SK-N-SH (cell line): Measurements from ENCODE around the gene STK32A. TPM values are rescaled to one million over a fixed set of nuclear protein-coding genes. Genes with fewer than 3 reads are reported as not detected.

Experiments
- CTCF ChIA-PET: fragments of 300-600, 350-600 bp; formaldehyde crosslinking; extraction: SDS; loops from one replicate; lab custom pipeline; 2021; lab: Yijun Ruan, JAX
- POLR2A ChIA-PET: fragments of 350-600 bp; sonication (Branson Sonifier 250); formaldehyde crosslinking; extraction: SDS; loops from one replicate; lab custom pipeline; 2020; ENCODE audit warnings: antibody characterized with exemption, inconsistent platforms; lab: Yijun Ruan, JAX
- DNase-seq: peaks from one replicate; pipeline ENCODE4 v3.0.0; 2012
- H2AFZ ChIP-seq: fragments of 200-600 bp; sonication (generic); 2 replicates; pipeline ENCODE4 v1.8.1; 2016; ENCODE audit warnings: antibody characterized with exemption, mild to moderate bottlenecking, low read depth
- H3F3A ChIP-seq: fragments of 200-600 bp; sonication (generic); replicated peaks from 2 replicates; pipeline ENCODE3; 2016; ENCODE audit warnings: antibody characterized with exemption, mild to moderate bottlenecking; ENCODE audit not compliant: insufficient read depth
- H3K27ac ChIP-seq, 2 experiments: fragments of 200-500 bp in 1 of 2; fragments of 200-600 bp in 1 of 2; sonication (Bioruptor generic) in 1 of 2; sonication (generic), shearing (Covaris generic) in 1 of 2; 2 replicates each; pipeline versions ENCODE4 v1.5.1 to v1.6.1; 2014 to 2016; ENCODE audit warnings: low read depth in 2 of 2, inconsistent platforms in 1 of 2, low read length in 1 of 2, mild to moderate bottlenecking in 1 of 2, mixed read lengths in 1 of 2
- H3K27me3 ChIP-seq: fragments of 200-600 bp; sonication (generic), shearing (Covaris generic); 2 replicates; pipeline ENCODE4 v1.6.1; 2016; ENCODE audit warnings: mixed run types; ENCODE audit not compliant: insufficient read depth
- H3K36me3 ChIP-seq, 2 experiments: fragments of 200-500 bp in 1 of 2; fragments of 200-600 bp in 1 of 2; sonication (Bioruptor generic) in 1 of 2; sonication (generic) in 1 of 2; replicated peaks in 1 of 2; 2 replicates each; pipeline versions ENCODE3 to v1.5.1; 2014 to 2016; ENCODE audit warnings: low read length in 1 of 2, mild to moderate bottlenecking in 1 of 2; ENCODE audit not compliant: insufficient read depth in 2 of 2, control insufficient read depth in 1 of 2
- H3K4me1 ChIP-seq, 2 experiments: fragments of 200-500 bp in 1 of 2; fragments of 200-600 bp in 1 of 2; sonication (Bioruptor generic) in 1 of 2; sonication (generic), shearing (Covaris generic) in 1 of 2; 2 replicates each; pipeline versions ENCODE4 v1.5.1 to v1.6.1; 2014 to 2016; ENCODE audit warnings: low read depth in 1 of 2, low read length in 1 of 2, mixed run types in 1 of 2; ENCODE audit not compliant: insufficient read depth in 2 of 2, control insufficient read depth in 1 of 2
- H3K4me2 ChIP-seq: fragments of 200-600 bp; sonication (generic), shearing (Covaris generic); 2 replicates; pipeline ENCODE4 v1.6.1; 2017; ENCODE audit warnings: mixed run types
- H3K4me3 ChIP-seq, 2 experiments: fragments of 200-500 bp in 1 of 2; fragments of 200-600 bp in 1 of 2; sonication (Bioruptor generic) in 1 of 2; sonication (generic), shearing (Covaris generic) in 1 of 2; 2 replicates each; pipeline versions ENCODE4 v1.5.1 to v1.8.1; 2014 to 2016; ENCODE audit warnings: low read depth in 2 of 2, inconsistent platforms in 1 of 2, low read length in 1 of 2, mild to moderate bottlenecking in 1 of 2, mixed read lengths in 1 of 2, moderate library complexity in 1 of 2
- H3K79me2 ChIP-seq: fragments of 200-600 bp; sonication (generic); 2 replicates; pipeline ENCODE4 v1.8.1; 2017; ENCODE audit warnings: mild to moderate bottlenecking; ENCODE audit not compliant: insufficient read depth
- H3K9ac ChIP-seq: fragments of 200-600 bp; sonication (generic); 2 replicates; pipeline ENCODE4 v1.6.1; 2017; ENCODE audit warnings: mixed run types
- H3K9me2 ChIP-seq: fragments of 200-600 bp; sonication (generic); 2 replicates; pipeline ENCODE4 v1.6.1; 2017; ENCODE audit warnings: mixed run types
- H3K9me3 ChIP-seq: fragments of 200-600 bp; sonication (generic); 2 replicates; pipeline ENCODE4 v1.6.1; 2017; ENCODE audit warnings: mixed run types, mild to moderate bottlenecking, moderate library complexity
- H4K20me1 ChIP-seq: fragments of 200-600 bp; sonication (generic); 2 replicates; pipeline ENCODE4 v1.6.1; 2017; ENCODE audit warnings: mild to moderate bottlenecking, mixed run types; ENCODE audit not compliant: insufficient read depth
- FOSL2 ChIP-seq: IDR thresholded peaks from 2 replicates; pipeline ENCODE4 v1.4.0; 2012; ENCODE audit warnings: low read depth, mild to moderate bottlenecking, moderate library complexity, borderline replicate concordance
- FOXJ3 ChIP-seq: sonication (generic); formaldehyde crosslinking; IDR thresholded peaks from 2 replicates; pipeline ENCODE4 v1.5.1; 2020; ENCODE audit warnings: mild to moderate bottlenecking, missing genetic modification reagents
- GATA2 ChIP-seq: sonication (generic); formaldehyde crosslinking; IDR thresholded peaks from 2 replicates; pipeline ENCODE4 v1.5.0; 2020; ENCODE audit warnings: mild to moderate bottlenecking, missing genetic modification reagents
- IRF3 ChIP-seq: fragments of 150-350 bp; IDR thresholded peaks from 2 replicates; pipeline ENCODE4 v1.6.1; 2016; ENCODE audit warnings: mild to moderate bottlenecking, low read depth, low read length
- JUND ChIP-seq: IDR thresholded peaks from 2 replicates; pipeline ENCODE4 v1.4.0; 2012
- PBX3 ChIP-seq: IDR thresholded peaks from 2 replicates; pipeline ENCODE4; 2012
- RAD21 ChIP-seq: IDR thresholded peaks from 2 replicates; pipeline ENCODE4 v1.6.1; 2012; ENCODE audit warnings: mild to moderate bottlenecking, low read length
- RFX5 ChIP-seq: IDR thresholded peaks from 2 replicates; pipeline ENCODE4 v1.6.1; 2012; ENCODE audit warnings: mild to moderate bottlenecking, improper control_type of control experiment, low read length
- TAF1 ChIP-seq: IDR thresholded peaks from 2 replicates; pipeline ENCODE4 v1.6.1; 2012; ENCODE audit warnings: low read depth, mild to moderate bottlenecking, low read length, moderate library complexity, borderline replicate concordance
- YY1 ChIP-seq: IDR thresholded peaks from 2 replicates; pipeline ENCODE4 v1.4.0; 2012; ENCODE audit warnings: low read depth, mild to moderate bottlenecking
- ZBTB33 ChIP-seq: IDR thresholded peaks from 2 replicates; pipeline ENCODE4 v1.4.0; 2012; ENCODE audit warnings: low read depth, borderline replicate concordance
- WGBS: methylation state at CpG from one replicate; pipeline ENCODE4 v1.1.6; 2017; ENCODE audit warnings: low lambda C conversion rate; 5-methylcytosine and 5-hydroxymethylcytosine counted together
- polyA plus RNA-seq, 3 experiments: library from polyadenylated mRNA; depleted of rRNA; stranded (reverse); fragments of >200 nt; gene quantifications; 2 replicates each; pipeline ENCODE4 v1.2.3, GENCODE V29; 2012

Gene STK32A
- polyA plus RNA-seq, 1 of the 3 experiments (the other 2 are of a cell fraction) = 0.20 TPM

GRCh38 chr5:147290261-147290660 is 55.4 kb downstream of the STK32A start:
- ChIA-PET POLR2A (no interaction called here), CTCF (no interaction called here)
- no peaks in the 10 kb centered on the region for H3K27me3 ChIP-seq
- DNase-seq = no peak
- no peak overlapping the region for H3K27ac ChIP-seq
- no peak overlapping the region for H2AFZ ChIP-seq
- TF ChIP-seq TAF1 (no peak), FOSL2 (no peak), ZBTB33 (no peak), FOXJ3 (CRISPR knock-in tag) (no peak), JUND (no peak), PBX3 (no peak), RAD21 (no peak), GATA2 (CRISPR knock-in tag) (no peak), YY1 (no peak), IRF3 (no peak)
- no peaks in the 10 kb centered on the region for H4K20me1 ChIP-seq
- H3F3A ChIP-seq = no peaks in the 10 kb centered on the region
- no peaks in the 10 kb centered on the region for H3K79me2 ChIP-seq
- no peaks in the 10 kb centered on the region; the same call in 1 of the 2 replicates for H3K9me3 ChIP-seq
- H3K4me1 ChIP-seq = no peaks in the 10 kb centered on the region
- no peaks in the 10 kb centered on the region for H3K9me2 ChIP-seq
- no peak overlapping the region for H3K4me3 ChIP-seq
- no peak overlapping the region for H3K4me2 ChIP-seq
- WGBS = 57% methylated on average over 2 of the region's 2 CpGs
- no peak overlapping the region for H3K9ac ChIP-seq
- no peaks in the 10 kb centered on the region for H3K36me3 ChIP-seq

- Histone ChIP-seq H3K79me2 (no peaks in the 10 kb centered on the region), H3K4me1 (peaks cover 0 to 20% of the 10 kb centered on the region in 2 experiments; a peak in 3 of 4 replicates), H3K9me2 (no peaks in the 10 kb centered on the region), H3K9ac (peak overlapping the region; percentile 58; the same call in 1 of the 2 replicates), H3F3A (peaks cover 25% of the 10 kb centered on the region), H3K27ac (peak overlapping the region; percentile 55 to 96; a peak in 3 of 4 replicates), H3K4me2 (peak overlapping the region; percentile 63), H3K9me3 (no peaks in the 10 kb centered on the region), H2AFZ (no peak overlapping the region), H3K36me3 (no peaks in the 10 kb centered on the region), H4K20me1 (no peaks in the 10 kb centered on the region), H3K4me3 (0 out of 4 replicates have a peak overlapping the region, but pooled peaks of 1 of the 2 experiments have one; percentile 4), H3K27me3 (no peaks in the 10 kb centered on the region)
- POLR2A ChIA-PET = no interaction called here
- CTCF ChIA-PET = interaction anchor here (0.7 kb wide), 1 partner anchor 67 kb away, joined by 3 read pairs; no protein-coding TSS in a partner anchor
- 76% methylated on average over 4 of the region's 6 CpGs for WGBS
- TF ChIP-seq FOSL2 = 0 out of 2 replicates have a peak, but pooled peaks have one; percentile 7
- no peak for TF ChIP-seq RFX5
- no peak for DNase-seq
Measured at GRCh38 chr5:147303251-147303650, 68.4 kb downstream of the STK32A start.
